ENCODE data around the gene SNN.

DNA sequence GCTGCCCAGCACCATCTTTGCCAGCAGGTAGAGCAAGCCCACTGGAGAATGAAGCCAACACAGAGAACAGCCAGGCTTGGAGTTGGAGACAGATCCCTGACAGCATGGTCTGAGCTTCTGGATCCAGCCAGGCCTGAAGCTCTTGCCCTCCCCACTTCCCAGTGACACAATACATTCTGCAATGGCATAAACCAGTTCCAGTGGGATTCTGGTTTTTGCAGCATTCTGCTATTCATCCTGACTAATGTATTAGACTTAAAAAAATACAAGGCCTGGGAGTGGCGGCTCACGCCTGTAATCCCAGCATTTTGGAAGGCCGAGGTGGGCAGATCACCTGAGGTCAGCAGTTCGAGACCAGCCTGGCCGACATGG is 41.0 kb upstream of the SNN start:
- TF ChIP-seq, protein P1, sequence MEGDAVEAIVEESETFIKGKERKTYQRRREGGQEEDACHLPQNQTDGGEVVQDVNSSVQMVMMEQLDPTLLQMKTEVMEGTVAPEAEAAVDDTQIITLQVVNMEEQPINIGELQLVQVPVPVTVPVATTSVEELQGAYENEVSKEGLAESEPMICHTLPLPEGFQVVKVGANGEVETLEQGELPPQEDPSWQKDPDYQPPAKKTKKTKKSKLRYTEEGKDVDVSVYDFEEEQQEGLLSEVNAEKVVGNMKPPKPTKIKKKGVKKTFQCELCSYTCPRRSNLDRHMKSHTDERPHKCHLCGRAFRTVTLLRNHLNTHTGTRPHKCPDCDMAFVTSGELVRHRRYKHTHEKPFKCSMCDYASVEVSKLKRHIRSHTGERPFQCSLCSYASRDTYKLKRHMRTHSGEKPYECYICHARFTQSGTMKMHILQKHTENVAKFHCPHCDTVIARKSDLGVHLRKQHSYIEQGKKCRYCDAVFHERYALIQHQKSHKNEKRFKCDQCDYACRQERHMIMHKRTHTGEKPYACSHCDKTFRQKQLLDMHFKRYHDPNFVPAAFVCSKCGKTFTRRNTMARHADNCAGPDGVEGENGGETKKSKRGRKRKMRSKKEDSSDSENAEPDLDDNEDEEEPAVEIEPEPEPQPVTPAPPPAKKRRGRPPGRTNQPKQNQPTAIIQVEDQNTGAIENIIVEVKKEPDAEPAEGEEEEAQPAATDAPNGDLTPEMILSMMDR (IDR thresholded peaks at IDR 0.05) = no peak
- no peak for TF ChIP-seq POLR2A (IDR thresholded peaks at IDR 0.05)

All from ovary (tissue), 3 donors.